Frontal cortex (tissue), 4 donors: ENCODE measurements around the gene ATP5ME. TPM values are rescaled to one million over a fixed set of nuclear protein-coding genes. Genes with fewer than 3 reads are reported as not detected.
"Not testable (repeated sequence)": the region's sequence is repeated elsewhere in the genome, so short reads cannot be mapped to it uniquely, and the experiment has no call there.

Experiments used
- DNase-seq, 2 donors: peaks; one replicate each; pipeline ENCODE4 v3.0.0; 2012; ENCODE audit warnings: low spot score in 2 of 2
- FAIRE-seq: peaks from 2 replicates; lab custom pipeline; 2012; peaks lifted over from hg19 to GRCh38; lab: Jason Lieb, UNC
- total RNA-seq: library from RNA; depleted of rRNA; stranded (reverse); fragments of >200 nt; gene quantifications from one replicate; pipeline ENCODE4 v1.2.3, GENCODE V29; 2014
- donor health status: control.
- donor health status: control.
- donor health status: control.

Gene ATP5ME
- total RNA-seq, 1 donor from 2014 or later, result 70.9 TPM

DNA sequence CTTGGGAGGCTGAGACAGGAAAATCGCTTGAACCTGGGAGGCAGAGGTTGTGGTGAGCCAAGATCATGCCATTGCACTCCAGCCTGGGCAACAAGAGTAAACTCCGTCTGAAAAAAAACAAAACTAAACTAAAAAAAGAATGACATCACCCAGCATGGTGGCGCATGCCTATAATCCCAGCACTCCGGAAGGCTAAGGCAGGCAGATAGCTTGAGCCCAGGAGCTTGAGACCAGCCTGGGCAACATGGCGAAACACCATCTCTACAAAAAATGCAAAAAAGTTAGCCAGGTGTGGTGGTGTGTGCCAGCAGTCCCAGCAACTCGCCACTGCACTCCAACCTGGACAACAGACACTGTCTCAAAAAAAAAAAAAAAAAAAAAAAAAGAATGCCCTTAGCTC is 31.7 kb downstream of the ATP5ME start:
- not testable (repeated sequence) for DNase-seq, FAIRE-seq

- no peak for DNase-seq
- no peak for FAIRE-seq
These were observed 36.4 kb downstream of the ATP5ME start for GRCh38 chr4:637536-638280.

DNA sequence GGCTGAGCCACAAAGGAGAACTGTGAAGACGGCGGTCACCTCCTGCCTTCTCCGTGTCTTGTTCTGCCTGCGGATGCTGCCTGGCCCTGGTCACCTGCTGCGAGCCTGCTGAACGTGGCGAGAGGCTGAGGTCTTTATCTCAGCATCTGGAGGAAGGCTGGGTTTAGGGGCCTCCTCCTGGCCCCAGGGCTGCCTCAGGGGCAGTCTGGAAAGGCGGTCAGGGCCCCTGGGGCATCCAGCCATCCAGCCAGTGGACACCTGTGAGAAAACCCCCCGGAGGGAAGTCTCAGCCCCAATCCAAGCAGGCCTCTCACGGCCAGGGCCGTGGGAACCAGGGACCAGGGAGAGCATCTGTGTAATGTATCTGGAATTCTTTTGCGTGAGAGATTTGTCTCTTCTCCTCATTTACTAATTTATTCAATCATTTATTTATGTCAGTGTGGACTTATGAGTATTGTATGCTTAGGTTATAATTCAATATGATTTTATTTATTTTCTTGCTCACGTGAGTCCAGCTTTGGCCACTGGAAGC is 37.4 kb downstream of the ATP5ME start:
- no peak for FAIRE-seq
- no peak for DNase-seq

GRCh38 chr4:635851-636627 is 38.0 kb downstream of the ATP5ME start:
- DNase-seq (no peak), FAIRE-seq (no peak)

GRCh38 chr4:635066-635835 is 38.8 kb downstream of the ATP5ME start:
- FAIRE-seq, result not testable (repeated sequence)

DNA sequence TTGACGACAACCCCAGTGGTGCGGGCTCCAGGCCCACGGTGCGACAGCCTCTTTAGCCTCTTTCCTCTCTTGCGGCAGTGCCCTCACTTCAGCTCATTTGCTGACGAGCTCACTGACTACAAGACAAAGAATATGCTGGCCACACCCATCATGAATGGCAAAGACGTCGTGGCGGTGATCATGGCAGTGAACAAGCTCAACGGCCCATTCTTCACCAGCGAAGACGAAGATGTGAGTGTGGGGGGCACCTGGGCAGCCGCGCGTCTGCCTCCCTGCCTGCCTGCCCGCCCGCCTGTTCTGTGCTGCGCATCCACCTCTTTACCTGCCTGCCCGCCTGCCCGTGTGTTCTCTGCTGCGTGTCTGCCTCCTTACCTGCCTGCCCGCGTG is 39.5 kb downstream of the ATP5ME start:
- FAIRE-seq (no peak), DNase-seq (no peak)

More at GRCh38 chr4:635066-635835, 38.8 kb downstream of the ATP5ME start:
- DNase-seq, result not testable (repeated sequence)

- FAIRE-seq, result no peak
- no peak for DNase-seq
These were observed 40.0 kb downstream of the ATP5ME start for GRCh38 chr4:633976-634598.

DNA sequence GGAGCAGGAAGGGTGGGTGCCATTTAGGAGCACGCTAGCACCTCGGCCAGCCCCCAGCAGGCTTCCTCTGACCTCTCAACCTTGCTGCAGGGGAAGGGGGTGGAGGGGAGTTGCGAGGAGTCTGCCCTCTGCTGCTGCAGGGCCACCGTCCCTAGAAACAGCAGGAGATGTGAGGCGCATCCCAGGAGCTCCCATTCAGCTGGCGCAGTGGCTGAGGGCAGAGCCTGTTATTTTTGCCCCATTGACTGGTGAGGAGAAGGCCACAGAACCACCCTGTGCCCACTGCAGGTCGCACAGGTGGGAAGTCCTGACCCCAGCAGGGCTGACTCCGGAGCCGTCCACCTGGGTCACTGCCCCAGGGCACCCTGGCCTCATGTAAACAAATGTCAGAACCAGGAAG is 40.7 kb downstream of the ATP5ME start:
- FAIRE-seq, result no peak
- no peak for DNase-seq

GRCh38 chr4:632926-633325 is 41.1 kb downstream of the ATP5ME start:
- DNase-seq (no peak), FAIRE-seq (no peak)

DNA sequence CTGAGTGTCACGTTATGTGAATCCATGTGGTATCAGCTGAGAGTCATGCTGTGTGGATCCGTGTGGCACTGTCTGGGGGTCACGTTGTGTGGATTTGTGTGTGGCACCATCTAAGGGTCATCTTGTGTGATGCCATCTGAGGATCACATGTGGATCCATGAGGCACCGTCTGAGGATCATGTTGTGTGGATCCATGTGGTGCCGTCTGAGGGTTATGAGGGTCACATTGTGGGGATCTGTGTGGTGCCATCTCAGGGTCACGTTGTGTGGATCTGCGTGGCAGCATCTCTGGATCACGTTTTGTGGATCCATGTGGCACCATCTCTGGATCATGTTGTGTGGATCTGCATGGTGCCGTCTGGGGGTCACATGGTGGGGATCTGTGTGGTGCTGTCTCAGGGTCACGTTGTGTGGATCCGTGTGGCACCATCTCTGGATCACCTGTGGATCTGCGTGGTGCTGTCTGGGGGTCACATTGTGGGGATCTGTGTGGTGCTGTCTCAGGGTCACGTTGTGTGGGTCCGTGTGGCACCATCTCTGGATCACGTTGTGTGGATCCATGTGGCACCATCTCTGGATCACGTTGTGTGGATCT is 41.8 kb downstream of the ATP5ME start:
- DNase-seq (no peak), FAIRE-seq (no peak)

DNA sequence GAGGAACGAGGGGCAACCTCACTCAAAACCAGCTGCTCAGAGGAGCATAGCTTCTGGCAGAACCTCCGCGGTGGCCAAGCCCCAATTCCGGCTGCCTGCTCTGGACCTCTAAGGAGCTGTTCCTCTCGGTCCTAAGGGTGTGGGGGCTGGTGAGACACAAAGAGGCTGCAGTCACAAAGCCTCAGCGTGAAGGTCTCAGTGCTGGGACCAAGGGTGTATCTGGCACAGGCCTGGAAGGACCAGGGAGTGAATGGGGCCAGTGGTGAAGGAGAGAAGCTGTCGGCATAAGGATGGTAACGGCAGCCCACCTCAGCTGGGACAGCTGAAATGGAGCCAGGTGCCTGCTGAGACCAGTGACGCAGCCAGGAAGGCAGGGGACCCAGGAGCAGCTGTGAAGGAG is 43.4 kb downstream of the ATP5ME start:
- FAIRE-seq, result no peak
- no peak for DNase-seq

GRCh38 chr4:629915-630641 is 44.0 kb downstream of the ATP5ME start:
- FAIRE-seq (no peak), DNase-seq (peak in 1 of 2 donors; percentile 37)

GRCh38 chr4:629636-629914 is 44.5 kb downstream of the ATP5ME start:
- no peak for DNase-seq
- FAIRE-seq, result no peak

DNA sequence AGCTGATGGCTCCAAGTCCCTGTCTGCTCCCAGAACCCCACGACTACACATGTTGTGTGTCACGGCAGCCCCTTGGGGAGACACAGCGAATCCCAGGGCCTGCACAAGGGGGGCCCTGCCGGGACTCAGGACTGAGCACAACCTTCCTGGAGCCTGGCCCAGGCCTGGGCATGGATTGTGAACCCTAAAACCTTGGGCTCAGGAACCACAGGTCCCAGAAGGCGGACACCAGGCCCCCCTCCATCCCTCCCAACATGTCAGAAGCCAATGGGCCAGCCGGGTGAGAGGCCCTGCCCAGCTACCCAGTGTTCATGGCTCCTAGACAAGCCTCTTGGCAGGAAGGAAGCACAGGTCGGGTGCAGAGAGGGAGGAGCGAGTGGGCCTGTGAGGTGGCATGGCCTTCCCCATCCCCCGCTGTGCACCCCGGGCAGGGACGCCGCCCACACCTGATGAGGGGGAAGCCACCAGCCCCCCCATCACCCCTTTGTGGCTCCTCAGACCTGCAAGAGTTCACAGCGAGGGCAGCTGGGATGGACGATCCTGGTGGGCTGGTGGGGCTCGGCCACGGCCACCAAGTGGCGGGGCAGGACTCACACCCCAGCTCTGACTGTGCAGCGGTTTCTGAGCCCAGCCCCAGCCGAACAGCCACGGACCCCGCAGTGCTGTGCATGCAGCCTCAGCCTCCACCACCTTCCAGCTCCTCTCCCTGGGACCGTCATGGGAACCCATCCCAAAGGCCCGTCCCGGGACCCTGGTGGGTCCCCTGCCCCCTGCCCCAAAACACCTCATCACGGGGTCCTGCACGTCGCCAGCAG is 45.0 kb downstream of the ATP5ME start:
- DNase-seq (no peak), FAIRE-seq (no peak)

- DNase-seq (no peak), FAIRE-seq (no peak)
These were observed 45.8 kb downstream of the ATP5ME start for GRCh38 chr4:628311-628741.

DNA sequence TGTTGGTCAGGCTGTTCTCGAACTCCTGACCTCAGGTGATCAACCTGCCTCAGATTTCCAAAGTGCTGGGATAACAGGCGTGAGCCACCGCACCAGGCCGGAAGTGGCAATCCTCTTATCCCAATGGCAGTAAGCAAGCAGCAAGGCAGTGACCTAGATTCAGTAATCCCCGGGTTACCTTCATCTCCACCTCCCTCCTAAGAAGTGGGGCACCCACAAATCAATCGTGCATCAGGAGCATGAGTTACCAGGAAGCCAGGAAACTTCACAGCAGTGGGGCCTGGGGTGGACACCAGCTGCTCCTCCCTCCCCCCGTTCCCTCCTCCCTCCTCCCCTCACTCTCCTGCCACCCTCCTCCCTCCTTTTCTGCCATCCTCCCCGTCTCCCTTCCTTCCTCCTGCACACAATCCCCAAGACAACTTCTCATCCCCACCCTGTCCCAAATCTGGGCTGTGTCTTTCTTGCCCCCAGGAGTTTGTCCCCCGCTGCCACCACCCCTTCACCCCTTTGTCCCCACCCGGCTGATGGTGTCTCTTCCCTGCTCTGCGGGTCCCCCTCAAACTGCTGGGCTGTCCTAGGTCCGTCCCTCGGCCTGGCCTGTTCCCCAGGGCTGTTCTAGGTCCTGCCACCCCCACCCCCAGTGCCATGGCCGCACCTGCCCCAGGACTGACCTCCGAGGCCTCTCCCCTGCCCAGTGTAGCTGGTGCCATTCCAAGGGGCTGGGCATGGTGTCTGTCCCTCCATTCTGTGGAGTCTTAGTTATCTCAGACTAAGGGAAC is 46.5 kb downstream of the ATP5ME start:
- DNase-seq (no peak), FAIRE-seq (no peak)
